GM12873 (cell line): ENCODE measurements around the gene MSH6.

Source experiments
- CTCF ChIP-seq: IDR thresholded peaks from 2 replicates; pipeline ENCODE4 v1.5.1; 2012; ENCODE audit warnings: low read depth, mild to moderate bottlenecking, moderate library complexity, low read length, control low read depth; ENCODE audit not compliant: insufficient read depth; ENCODE audit errors: missing control alignments

The MSH6 gene

GRCh38 chr2:47771211-47771610 lies 11.7 kb upstream of the MSH6 start:
- TF ChIP-seq CTCF = no peak

DNA sequence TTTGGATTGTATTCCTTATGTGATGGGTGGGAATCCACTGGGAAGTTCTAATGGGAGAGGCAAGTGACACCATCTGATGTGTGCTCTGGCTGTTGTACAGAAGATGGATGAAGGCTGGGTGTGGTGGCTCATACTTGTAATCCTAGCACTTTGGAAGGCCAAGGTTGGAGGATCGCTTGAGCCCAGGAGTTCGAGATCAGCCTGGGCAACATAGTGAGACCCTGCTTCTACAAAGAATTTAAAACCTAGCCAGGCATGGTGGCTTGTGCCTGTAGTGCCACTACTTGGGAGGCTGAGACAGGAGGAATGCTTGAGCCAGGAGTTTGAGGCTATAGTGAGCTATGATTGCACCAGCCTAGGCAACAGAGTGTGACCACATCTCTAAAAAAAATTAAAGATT lies 10.6 kb upstream of the MSH6 start:
- TF ChIP-seq CTCF = no peak

- no peak for TF ChIP-seq CTCF
These were observed 8.4 kb upstream of the MSH6 start for GRCh38 chr2:47774567-47774966.

GRCh38 chr2:47777277-47777937 lies 5.5 kb upstream of the MSH6 start:
- no peak for TF ChIP-seq CTCF

DNA sequence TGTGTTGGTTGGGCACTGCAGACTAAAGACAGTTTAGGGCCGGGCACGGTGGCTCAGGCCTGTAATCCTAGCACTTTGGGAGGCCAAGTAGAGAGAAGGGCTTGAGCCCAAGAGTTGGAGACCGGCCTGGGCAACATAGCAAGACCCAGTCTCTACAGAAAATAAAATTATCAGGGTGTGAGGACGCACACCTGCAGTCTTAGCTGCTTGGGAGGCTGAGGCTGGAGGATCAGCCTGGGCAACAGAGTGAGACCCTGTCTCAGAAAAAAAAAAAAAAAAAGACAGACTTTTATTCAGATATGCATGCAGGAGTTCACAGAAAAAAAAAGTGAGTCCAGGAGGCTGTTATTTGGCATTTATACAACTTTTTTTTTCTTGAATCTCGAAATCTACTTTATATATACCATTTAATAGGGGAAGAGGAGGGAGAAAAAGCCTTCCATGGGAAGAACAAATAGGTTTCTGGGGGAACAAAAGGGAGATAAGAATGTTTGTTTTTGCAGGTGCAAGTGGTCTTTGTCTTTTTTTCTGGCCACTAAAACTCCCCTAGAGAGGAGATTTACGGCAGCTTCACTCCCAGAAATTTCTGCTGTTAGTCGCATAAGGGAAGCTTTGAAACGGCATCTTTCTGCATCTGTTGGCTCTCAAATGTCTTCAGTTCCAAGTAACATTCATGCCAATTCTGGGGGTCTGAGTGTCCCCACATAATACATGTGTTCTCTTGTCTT lies 4.1 kb upstream of the MSH6 start:
- no peak for TF ChIP-seq CTCF

- no peak for TF ChIP-seq CTCF
These were observed 3.5 kb upstream of the MSH6 start for GRCh38 chr2:47779426-47779790.

GRCh38 chr2:47782381-47782670 lies 619 bp upstream of the MSH6 start:
- no peak for TF ChIP-seq CTCF
